ENCODE data around the gene PTPRN2. TPM values are rescaled to one million over a fixed set of nuclear protein-coding genes. Genes with fewer than 3 reads are reported as not detected.
"Not testable (repeated sequence)": the region's sequence is repeated elsewhere in the genome, so short reads cannot be mapped to it uniquely, and the experiment has no call there.

PTPRN2 gene
- total and polyA plus RNA-seq, 5 experiments from 2014 or later, result 0.69 to 1.5 (median 0.99) TPM

DNA sequence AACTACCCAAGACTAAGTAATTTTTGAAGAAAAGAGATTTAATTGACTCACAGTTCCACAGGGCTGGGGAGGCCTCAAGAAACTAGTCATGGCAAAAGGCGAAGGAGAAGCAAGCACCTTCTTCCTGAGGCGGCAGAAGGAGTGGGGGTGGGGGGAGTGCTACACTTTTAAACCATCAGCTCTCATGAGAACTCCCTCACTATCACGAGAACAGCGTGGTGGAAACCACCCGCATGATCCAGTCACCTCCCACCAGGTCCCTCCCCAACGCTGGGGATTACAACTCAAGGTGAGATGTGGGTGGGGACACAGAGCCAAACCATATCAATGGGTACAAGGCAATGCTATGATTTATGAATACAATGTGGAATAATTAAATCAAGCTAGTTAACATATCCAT lies 241.9 kb downstream of the PTPRN2 start:
- DNase-seq, result peak in 1 of 10 donors; percentile 1

DNA sequence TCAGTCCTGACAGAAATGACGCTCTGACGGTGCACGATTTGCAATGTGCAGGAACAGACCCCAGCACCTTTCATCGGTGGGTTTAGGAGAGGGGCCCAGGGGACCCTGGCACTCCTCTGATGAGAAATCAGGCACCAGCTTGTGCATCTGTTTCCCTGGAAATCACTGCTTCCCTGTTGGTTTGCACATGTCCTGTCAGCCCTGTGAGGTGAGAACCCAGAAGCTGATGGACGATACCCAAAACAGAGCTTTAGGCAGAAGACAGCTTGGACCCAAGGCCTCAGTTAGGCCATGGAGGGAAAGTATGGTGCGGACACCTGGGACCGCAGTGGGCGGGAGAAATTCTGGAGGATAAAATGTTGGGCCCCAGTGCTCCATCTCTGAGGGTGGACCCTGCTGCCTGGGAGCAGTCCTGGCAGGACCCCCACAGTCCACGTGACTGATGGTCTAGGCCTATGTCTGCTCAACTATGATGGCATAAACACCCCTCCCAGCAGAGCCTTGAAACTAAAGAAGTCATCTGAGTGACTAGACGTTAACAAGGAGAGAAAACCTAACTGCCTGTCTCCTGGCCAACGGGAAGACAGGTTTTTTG lies 242.8 kb downstream of the PTPRN2 start:
- Mint-ChIP-seq H3K4me3 (no peak overlapping the region), H3K27ac (no peak overlapping the region), H3K36me3 (no peaks in the 10 kb centered on the region), H3K9me3 (peaks cover 0 to 9% (median 0%) of the 10 kb centered on the region in 9 donors), H3K27me3 (peaks cover 0 to 7% (median 2%) of the 10 kb centered on the region in 5 donors), H3K4me1 (peaks cover 0 to 4% (median 0%) of the 10 kb centered on the region in 4 donors)
- DNase-seq (peak in 1 of 10 donors; percentile 22), ATAC-seq (no peak)
- POLR2A ChIA-PET, result no interaction called here

More for the DNA sequence above, 241.9 kb downstream of the PTPRN2 start:
- no peak overlapping the region for H3K4me3 Mint-ChIP-seq
- H3K9me3 Mint-ChIP-seq, result peaks cover 0 to 9% (median 0%) of the 10 kb centered on the region in 9 donors
- no peaks in the 10 kb centered on the region for H3K36me3 Mint-ChIP-seq
- H3K27me3 Mint-ChIP-seq, result peaks cover 0 to 11% (median 2%) of the 10 kb centered on the region in 5 donors
- ATAC-seq, result no peak
- H3K27ac Mint-ChIP-seq, result no peak overlapping the region
- POLR2A ChIA-PET, result no interaction called here
- peaks cover 0 to 4% (median 0%) of the 10 kb centered on the region in 4 donors for H3K4me1 Mint-ChIP-seq

DNA sequence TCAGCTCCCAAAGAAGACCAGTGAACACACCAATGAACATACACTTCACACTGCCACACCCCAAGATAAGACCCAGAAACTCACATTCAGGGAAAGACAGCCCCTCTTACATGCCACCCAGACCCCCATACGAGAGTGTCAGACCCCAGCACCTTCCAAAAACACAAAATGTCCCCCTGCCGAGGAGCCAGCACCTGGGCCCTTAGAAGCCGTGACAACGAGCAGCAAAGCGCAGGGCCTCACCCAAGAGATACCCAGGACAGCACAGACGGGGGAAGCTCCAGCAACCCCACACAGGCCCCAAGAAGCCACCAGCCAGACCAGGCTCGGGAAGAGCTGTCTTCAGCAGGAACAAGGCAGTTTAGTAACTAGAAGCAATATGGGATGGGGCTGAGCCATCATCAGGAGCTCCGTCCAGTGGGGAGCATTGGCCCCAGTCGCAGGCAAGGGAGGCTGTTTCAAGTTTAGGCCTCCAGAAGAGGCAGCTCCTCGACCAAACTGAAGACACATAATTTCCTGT lies 243.6 kb downstream of the PTPRN2 start:
- H3K4me1 Mint-ChIP-seq, result peaks cover 0 to 4% (median 0%) of the 10 kb centered on the region in 4 donors
- peaks cover 0 to 9% (median 0%) of the 10 kb centered on the region in 9 donors for H3K9me3 Mint-ChIP-seq
- no peaks in the 10 kb centered on the region for H3K36me3 Mint-ChIP-seq
- H3K4me3 Mint-ChIP-seq, result no peak overlapping the region
- ATAC-seq (no peak), DNase-seq (peak in 1 of 10 donors; percentile 36)
- POLR2A ChIA-PET, result no interaction called here
- H3K27ac Mint-ChIP-seq, result peak overlapping the region in 1 of 10 donors; percentile 58
- peaks cover 0 to 7% (median 2%) of the 10 kb centered on the region in 5 donors for H3K27me3 Mint-ChIP-seq

DNA sequence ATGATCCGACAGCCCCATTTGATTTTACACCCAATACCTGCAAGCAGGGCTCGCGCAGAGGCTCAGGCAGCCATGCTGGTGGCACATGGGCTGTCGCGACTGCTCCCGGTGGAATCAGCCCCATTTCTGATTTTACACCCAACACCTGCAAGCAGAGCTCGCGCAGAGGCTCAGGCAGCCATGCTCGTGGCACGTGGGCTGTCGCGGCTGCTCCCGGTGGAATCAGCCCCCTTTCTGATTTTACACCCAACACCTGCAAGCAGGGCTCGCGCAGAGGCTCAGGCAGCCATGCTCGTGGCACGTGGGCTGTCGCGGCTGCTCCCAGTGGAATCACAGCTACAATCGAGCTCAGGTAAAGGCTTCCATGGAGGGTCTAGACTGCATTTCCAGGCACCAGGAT lies 244.1 kb downstream of the PTPRN2 start:
- POLR2A ChIA-PET, result no interaction called here
- H3K36me3 Mint-ChIP-seq, result no peaks in the 10 kb centered on the region
- ATAC-seq, result no peak
- DNase-seq, result peak in 1 of 10 donors; percentile 55
- H3K9me3 Mint-ChIP-seq, result peaks cover 0 to 9% (median 0%) of the 10 kb centered on the region in 9 donors
- no peak overlapping the region for H3K4me3 Mint-ChIP-seq
- H3K4me1 Mint-ChIP-seq, result peaks cover 0 to 4% (median 0%) of the 10 kb centered on the region in 4 donors
- peaks cover 0 to 7% (median 2%) of the 10 kb centered on the region in 5 donors for H3K27me3 Mint-ChIP-seq
- peak overlapping the region in 1 of 10 donors; percentile 58 for H3K27ac Mint-ChIP-seq

DNA sequence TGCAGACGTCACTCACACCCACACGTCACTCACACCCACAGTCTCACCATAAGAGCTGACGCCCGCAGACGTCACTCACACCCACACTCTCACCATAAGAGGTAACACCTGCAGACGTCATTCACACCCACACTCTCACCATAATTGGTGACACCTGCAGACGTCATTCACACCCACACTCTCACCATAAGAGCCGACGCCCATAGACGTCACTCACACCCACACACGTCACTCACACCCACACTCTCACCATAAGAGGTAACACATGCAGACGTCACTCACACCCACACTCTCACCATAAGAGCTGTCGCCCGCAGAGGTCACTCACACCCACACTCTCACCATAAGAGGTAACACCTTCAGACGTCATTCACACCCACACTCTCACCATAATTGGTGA lies 246.5 kb downstream of the PTPRN2 start:
- H3K36me3 Mint-ChIP-seq, H3K4me3 Mint-ChIP-seq, ATAC-seq, POLR2A ChIA-PET: not testable (repeated sequence)
- H3K27me3 Mint-ChIP-seq, result peaks cover 0 to 12% (median 1%) of the 10 kb centered on the region in 5 donors
- DNase-seq, result peak in 1 of 10 donors; percentile 22
- peaks cover 0 to 13% (median 0%) of the 10 kb centered on the region in 4 donors for H3K4me1 Mint-ChIP-seq
- peak overlapping the region in 1 of 10 donors; percentile 76 for H3K27ac Mint-ChIP-seq
- peaks cover 0 to 12% (median 0%) of the 10 kb centered on the region in 9 donors for H3K9me3 Mint-ChIP-seq

DNA sequence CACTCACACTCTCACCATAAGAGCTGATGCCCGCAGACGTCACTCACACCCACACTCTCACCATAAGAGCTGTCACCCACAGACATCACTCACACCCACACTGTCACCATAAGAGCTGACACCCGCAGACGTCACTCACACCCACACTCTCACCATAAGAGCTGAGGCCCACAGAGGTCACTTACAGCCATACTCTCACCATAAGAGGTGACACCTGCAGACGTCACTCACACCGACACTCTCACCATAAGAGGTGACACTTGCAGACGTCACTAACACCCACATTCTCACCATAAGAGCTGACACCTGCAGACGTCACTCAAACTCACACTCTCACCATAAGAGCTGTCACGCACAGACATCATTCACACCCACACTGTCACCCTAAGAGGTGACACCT lies 250.7 kb downstream of the PTPRN2 start:
- POLR2A ChIA-PET, H3K36me3 Mint-ChIP-seq, H3K4me3 Mint-ChIP-seq, ATAC-seq: not testable (repeated sequence)
- Mint-ChIP-seq H3K4me1 (peaks cover 0 to 10% (median 0%) of the 10 kb centered on the region in 4 donors), H3K27ac (peak overlapping the region in 1 of 10 donors; percentile 53), H3K9me3 (peaks cover 0 to 17% (median 0%) of the 10 kb centered on the region in 9 donors), H3K27me3 (peaks cover 0 to 18% (median 0%) of the 10 kb centered on the region in 5 donors)
- peak in 1 of 10 donors; percentile 26 for DNase-seq

DNA sequence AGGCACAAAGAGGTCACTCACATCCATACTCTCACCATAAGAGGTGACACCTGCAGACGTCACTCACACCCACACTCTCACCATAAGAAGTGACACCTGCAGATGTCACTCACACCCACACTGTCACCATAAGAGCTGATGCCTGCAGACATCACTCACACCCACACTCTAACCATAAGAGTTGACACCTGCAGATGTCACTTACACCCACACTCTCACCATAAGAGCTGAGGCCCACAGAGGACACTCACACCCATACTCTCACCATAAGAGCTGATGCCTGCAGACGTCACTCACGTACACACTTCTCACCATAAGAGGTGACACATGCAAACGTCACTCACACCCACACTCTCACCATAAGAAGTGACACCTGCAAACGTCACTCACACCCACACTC lies 255.1 kb downstream of the PTPRN2 start:
- H3K36me3 Mint-ChIP-seq, DNase-seq, ATAC-seq, POLR2A ChIA-PET, H3K9me3 Mint-ChIP-seq, H3K4me3 Mint-ChIP-seq: not testable (repeated sequence)
- peaks cover 0 to 19% (median 0%) of the 10 kb centered on the region in 5 donors for H3K27me3 Mint-ChIP-seq
- peaks cover 0 to 10% (median 0%) of the 10 kb centered on the region in 4 donors for H3K4me1 Mint-ChIP-seq
- peak overlapping the region in 1 of 10 donors; percentile 3 for H3K27ac Mint-ChIP-seq

DNA sequence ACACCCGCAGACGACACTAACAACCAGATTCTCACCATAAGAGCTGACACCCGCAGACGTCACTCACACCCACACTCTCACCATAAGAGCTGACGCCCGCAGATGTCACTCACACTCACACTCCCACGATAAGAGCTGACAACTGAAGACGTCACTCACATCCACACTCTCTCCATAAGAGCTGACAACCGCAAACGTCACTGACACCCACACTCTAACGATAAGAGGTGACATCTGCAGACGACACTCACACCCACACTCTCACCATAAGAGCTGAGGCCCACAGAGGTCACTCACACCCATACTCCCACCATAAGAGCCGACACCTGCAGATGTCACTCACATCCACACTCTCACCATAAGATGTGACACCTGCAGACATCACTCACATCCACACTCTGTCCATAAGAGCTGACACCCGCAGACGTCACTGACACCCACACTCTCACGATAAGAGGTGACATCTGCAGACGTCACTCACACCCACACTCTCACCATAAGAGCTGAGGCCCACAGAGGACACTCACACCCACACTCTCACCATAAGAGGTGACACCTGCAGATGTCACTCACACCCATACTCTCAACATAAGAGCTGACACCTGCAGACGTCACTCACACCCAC lies 255.7 kb downstream of the PTPRN2 start:
- H3K36me3 Mint-ChIP-seq, POLR2A ChIA-PET, H3K4me1 Mint-ChIP-seq, ATAC-seq, H3K4me3 Mint-ChIP-seq: not testable (repeated sequence)
- H3K9me3 Mint-ChIP-seq, result peaks cover 0 to 12% (median 5%) of the 10 kb centered on the region in 9 donors
- peaks cover 0 to 20% (median 5%) of the 10 kb centered on the region in 5 donors for H3K27me3 Mint-ChIP-seq
- DNase-seq, result peak in 1 of 10 donors; percentile 31
- peak overlapping the region in 2 of 10 donors; percentile 3 to 44 for H3K27ac Mint-ChIP-seq

DNA sequence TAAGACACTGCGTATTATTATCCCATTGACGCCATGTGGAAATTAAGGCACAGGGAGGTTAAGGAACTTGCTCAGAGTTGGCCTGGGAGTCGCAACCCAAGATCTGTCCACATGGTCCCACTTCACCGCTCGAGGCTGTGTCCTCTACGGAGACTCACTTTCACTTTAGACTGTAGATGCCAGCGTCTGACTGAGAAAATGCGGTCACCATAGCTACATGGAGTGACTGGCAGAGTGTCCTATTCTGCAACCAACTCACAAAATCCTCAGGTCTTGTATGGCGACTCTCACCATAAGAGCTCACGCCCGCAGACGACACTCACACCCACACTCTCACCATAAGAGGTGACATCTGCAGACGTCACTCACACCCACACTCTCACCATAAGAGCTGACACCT lies 257.9 kb downstream of the PTPRN2 start:
- Mint-ChIP-seq H3K9me3 (peaks cover 0 to 17% (median 5%) of the 10 kb centered on the region in 9 donors), H3K27me3 (peaks cover 0 to 20% (median 7%) of the 10 kb centered on the region in 5 donors), H3K27ac (no peak overlapping the region), H3K4me1 (peaks cover 0 to 4% (median 0%) of the 10 kb centered on the region in 4 donors), H3K36me3 (peaks cover 0 to 6% (median 0%) of the 10 kb centered on the region in 3 donors), H3K4me3 (no peak overlapping the region)
- no peak for ATAC-seq
- no peak for DNase-seq
- POLR2A ChIA-PET, result no interaction called here

DNA sequence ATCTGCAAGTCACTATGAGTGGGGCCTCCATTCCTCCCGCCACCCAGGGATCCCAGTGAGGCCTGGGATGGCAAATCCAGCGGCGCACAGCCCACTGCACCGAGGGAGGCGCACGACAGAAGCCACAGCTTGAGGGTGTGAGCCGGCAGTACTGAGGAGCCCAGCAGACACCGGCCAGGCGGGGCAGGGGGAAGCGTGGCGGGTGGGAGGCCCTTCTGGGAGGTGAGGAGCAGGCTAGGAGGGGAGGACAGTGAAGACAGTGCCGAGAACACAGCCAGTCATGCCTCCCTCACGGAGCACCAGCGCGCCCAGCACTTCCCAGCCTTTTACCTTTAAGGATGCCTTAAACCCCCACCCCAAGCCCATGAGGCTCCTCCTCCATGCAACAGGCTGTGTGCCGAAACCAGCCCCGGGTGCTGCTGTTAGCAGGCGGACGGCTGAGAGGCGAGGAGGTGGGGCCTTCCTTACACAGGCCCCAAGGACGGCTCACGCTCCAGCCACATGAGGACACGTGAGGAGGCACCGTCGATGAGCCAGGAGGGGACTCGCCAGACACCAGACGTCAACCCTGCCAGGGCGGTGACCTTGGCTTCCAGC lies 258.5 kb downstream of the PTPRN2 start:
- DNase-seq, result peak in 1 of 10 donors; percentile 44
- Mint-ChIP-seq H3K36me3 (peaks cover 0 to 6% (median 0%) of the 10 kb centered on the region in 3 donors), H3K27me3 (peaks cover 0 to 24% (median 8%) of the 10 kb centered on the region in 5 donors), H3K4me3 (no peak overlapping the region), H3K9me3 (peaks cover 0 to 17% (median 3%) of the 10 kb centered on the region in 9 donors), H3K27ac (no peak overlapping the region), H3K4me1 (peaks cover 0 to 2% (median 0%) of the 10 kb centered on the region in 4 donors)
- no peak for ATAC-seq
- POLR2A ChIA-PET, result no interaction called here

DNA sequence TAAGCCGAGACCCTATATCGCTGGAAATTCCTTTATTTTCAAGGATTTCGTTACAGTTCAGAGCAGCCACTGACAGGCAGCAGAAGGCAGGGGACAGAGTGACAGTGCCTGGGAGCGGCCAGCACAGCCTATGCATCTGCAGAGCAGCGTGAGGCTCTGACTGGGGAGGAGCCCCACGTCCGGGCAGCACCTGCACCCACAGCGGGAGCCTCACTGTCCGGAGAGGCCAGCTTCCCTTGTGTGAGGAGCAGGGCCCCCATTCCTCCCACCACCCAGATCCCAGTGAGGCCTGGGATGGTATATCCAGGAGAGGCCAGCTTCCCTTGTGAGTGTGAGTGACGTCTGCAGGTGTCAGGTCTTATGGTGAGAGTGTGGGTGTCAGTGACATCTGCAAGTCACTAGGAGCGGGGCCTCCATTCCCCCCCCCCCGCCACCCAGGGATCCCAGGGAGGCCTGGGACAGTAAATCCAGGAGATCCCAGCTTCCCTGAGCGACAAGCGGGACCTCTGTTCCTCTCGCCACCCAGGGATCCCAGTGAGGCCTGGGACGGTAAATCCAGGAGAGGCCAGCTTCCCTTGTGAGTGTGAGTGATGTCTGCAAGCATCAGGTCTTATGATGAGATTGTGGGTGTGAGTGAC lies 259.1 kb downstream of the PTPRN2 start:
- DNase-seq (peak in 1 of 10 donors; percentile 34), ATAC-seq (no peak)
- Mint-ChIP-seq H3K4me1 (peaks cover 0 to 2% (median 0%) of the 10 kb centered on the region in 4 donors), H3K4me3 (no peak overlapping the region), H3K9me3 (peaks cover 0 to 17% (median 3%) of the 10 kb centered on the region in 9 donors), H3K27me3 (peaks cover 0 to 31% (median 14%) of the 10 kb centered on the region in 5 donors), H3K27ac (no peak overlapping the region), H3K36me3 (peaks cover 0 to 6% (median 0%) of the 10 kb centered on the region in 3 donors)
- POLR2A ChIA-PET, result no interaction called here

DNA sequence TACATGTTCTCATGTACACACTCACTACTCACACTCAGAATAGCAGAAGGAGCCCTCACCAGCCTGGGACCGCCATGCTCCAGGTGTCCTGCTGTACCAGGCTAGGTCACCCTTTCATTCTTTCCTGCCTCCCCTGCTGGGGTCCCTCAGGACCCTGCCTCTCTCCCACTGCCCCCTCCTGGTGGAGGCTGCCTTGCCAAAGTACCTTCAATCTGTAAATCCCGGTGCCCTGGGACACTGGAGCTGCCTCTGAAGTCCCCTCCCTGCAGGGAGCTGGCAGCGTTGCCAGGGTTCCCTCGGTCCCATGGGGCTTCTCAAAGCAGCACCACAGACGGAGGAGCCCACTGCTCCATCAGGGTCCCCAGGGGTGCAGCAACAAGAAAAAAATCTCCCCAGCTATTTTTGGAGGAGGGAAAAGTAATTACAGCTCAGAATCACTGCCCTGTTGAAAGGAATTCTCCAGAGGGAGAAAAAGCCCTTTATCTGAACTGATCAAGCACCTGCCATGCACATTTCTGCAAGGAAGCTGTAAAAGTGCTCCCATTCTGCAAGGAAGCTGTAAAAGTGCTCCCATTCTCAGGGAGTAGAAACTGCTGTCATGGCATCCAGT lies 259.9 kb downstream of the PTPRN2 start:
- ATAC-seq (no peak), DNase-seq (peak in 1 of 10 donors; percentile 34)
- Mint-ChIP-seq H3K9me3 (peaks cover 0 to 16% (median 3%) of the 10 kb centered on the region in 9 donors), H3K27me3 (peaks cover 0 to 34% (median 14%) of the 10 kb centered on the region in 5 donors), H3K36me3 (peaks cover 0 to 6% (median 0%) of the 10 kb centered on the region in 3 donors), H3K27ac (peak overlapping the region in 1 of 10 donors; percentile 54), H3K4me3 (no peak overlapping the region), H3K4me1 (peaks cover 0 to 2% (median 0%) of the 10 kb centered on the region in 4 donors)
- POLR2A ChIA-PET, result no interaction called here

Data from naive thymus-derived CD8-positive, alpha-beta T cell (primary cell).